Middle frontal gyrus (tissue), 1 donor: ENCODE results near the gene KLF6.

Source experiments
- DNase-seq: peaks from one replicate; pipeline ENCODE4 v3.0.0-alpha.2; 2015; ENCODE audit warnings: low spot score; ENCODE audit errors: extremely low spot score

KLF6 gene

DNA sequence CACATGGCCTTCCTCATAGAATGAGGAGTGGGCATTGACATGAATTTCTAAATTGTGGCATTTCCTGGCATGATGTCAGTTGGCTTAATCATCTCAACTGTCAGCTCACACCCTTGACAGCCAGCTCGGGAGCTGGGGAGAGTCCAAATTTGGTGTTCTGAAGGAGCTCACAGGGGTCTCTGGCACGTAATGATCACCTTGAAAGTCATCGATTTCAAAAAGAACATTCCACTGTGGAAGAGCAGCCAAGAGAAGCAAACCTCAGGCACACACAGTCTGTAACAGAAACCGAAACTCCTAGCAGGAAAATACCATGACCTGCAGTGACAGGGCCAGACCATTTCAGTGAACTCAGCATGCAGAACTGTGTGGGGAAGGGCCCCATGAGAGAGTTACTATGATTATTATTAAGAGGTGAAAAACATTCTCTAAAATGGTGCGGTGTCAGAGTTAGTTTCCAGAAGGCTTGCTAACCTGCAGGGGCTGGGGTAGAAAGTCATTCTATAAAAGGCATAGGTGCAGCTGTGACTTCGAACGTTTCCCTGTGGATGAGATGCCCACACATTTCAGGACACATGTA is 26.4 kb upstream of the KLF6 start:
- DNase-seq: no peak

DNA sequence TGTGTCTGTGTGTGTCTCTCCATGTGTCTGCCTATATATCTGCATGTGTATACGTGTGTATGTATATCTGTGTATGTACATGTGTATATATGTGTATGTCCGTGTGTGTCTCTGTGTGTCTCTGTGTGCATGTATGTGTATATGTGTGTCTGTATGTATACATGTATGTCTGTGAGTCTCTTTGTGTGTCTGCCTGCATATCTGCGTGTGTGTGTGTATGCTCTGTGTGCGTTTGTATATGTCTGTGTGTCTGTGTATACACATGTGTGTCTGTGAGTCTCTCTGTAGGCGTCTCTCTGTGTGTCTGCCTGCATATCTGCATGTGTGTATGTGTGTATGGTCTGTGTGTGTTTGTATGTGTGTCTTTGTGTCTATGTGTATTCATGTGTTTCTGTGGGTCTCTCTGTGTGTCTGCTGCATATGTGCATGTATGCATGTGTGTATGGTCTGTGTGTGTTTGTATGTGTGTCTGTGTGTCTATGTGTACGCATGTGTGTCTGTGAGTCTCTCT is 23.7 kb upstream of the KLF6 start:
- DNase-seq: no peak

DNA sequence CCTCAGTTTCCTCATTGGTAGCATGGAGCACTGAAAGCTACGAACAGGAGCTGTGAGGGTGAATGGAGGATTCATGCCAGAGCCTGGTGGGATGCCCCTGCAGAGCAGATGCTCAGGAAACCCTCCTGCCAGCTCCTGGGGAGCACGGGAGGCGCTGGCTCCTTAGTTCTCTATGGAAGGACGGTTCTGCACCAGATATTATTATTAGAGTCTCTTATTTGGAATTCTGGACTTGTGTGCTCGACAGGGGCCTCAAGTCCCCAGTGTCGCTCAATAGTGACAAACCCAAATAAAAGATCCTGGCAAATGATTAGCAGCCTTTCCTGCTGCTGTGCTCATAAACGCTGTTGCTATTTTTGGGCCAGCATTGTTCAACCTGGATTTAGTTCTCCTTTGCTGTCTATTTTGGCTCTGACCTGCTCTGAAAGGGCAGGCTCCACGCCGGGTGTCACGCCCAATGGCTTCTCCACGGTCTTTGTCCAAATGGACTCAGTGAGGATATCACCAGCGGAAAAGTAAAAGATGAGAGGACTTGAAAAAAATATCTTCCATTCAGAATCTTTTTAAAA is 23.0 kb upstream of the KLF6 start:
- DNase-seq: no peak

DNA sequence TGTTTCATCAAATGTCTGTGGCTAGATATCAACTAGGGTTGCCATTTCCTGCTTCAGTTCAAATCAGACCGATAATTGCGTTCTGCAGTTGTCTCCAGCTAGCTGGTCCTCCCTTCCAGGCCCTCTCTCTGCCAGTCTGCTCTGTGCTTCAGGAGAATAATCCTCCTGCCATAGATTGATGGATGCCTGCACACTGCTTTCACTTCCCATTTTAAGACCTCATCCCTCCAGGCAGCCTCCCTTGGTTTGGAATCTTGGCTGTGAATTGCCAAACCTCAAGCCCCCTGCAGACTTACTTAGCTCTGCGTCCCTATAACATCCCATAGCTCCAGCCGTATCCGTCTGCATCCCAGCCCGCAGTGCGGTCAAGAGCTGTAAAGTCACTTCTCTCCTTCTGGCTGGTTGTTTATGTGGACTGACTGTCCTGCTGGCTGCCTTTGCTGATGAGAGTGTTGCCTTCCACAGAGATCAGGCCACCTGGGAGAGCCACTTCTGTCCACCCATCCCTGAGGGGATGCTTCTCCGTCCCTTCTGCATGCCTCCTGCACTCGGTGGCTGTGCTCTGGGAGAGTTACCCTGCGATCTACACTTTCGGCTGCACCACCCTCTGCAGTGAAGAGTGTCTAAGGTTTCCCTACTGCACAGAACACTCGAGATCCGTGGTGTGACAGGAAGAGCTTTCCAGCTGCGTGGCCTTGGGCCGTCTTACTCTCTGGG is 22.4 kb upstream of the KLF6 start:
- no peak for DNase-seq

DNA sequence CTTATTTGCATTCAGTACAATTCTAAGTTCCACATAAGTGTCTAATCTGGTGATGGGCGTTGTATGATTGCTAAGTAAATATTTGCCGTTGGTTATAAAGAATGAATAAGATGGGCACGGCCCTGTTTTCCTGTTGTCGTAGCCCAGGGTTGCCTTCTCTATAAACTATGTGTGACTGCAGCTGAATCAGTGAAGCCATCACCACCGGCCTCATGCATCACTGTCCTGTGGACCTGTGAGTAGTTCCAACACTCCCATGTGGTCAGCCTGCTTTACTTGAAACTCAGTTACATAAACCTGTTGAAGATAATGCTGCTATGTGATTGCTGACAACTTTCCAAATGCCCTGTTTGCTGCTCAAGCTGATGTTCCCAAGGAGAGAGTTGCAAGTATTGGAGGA is 21.6 kb upstream of the KLF6 start:
- DNase-seq: no peak

DNA sequence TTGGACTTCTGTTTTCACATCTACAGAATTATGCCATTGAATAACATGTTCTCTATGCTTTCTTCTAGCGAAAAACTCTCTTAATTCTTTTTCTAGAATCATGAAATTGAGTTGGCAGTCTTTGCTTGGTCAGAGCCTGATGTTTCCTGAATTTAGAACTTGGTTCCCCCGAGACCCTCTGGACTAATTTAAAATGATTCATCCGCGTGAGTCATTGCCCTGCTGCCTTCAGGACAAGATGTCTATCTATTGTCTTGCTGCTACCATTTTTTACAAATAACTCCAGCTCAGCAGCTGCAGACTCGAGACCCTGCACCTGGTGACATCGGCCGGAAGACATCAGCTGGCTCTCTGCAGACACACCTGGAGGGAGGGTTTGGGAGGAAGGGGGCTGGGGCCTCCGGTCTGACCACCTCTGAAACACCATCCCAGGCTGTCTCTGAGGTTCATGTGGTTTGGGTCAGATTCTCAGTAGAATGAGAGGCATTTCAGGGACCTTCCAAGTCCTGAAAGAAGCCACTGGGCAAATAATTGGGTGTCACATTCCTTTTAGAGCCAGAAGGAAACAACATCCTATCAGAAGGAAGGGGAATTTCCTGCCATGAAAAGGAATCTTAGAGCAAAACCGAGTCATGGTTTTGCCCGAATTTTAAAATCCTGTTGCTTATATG is 20.9 kb upstream of the KLF6 start:
- no peak for DNase-seq

DNA sequence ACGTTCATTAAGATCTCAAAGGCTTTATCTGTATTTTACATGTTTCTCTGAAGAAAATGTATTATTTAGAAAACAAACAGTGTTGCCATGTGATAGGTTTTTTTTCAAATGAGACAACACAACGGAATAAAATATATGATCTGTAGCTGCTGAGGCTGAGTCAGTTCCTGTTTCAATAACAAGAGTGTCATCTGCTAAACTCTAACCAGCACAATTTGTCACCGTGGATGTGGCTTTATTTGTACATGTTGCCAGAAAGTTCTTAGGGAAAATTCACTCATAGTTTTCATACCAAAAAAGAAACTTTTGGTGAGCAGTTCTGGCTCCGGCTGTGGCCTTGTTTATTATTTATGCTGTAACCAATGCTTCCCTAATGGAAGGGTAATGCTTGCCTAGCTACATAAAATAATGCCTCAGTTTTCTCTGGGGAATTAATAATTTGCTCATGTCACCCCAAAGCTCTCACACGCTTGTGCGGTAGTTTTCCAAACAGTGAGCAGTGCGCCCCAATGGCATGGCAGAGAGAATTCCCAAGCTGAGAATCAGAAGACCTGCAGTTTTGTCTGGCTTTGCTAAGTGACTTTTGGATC is 20.3 kb upstream of the KLF6 start:
- DNase-seq: no peak

DNA sequence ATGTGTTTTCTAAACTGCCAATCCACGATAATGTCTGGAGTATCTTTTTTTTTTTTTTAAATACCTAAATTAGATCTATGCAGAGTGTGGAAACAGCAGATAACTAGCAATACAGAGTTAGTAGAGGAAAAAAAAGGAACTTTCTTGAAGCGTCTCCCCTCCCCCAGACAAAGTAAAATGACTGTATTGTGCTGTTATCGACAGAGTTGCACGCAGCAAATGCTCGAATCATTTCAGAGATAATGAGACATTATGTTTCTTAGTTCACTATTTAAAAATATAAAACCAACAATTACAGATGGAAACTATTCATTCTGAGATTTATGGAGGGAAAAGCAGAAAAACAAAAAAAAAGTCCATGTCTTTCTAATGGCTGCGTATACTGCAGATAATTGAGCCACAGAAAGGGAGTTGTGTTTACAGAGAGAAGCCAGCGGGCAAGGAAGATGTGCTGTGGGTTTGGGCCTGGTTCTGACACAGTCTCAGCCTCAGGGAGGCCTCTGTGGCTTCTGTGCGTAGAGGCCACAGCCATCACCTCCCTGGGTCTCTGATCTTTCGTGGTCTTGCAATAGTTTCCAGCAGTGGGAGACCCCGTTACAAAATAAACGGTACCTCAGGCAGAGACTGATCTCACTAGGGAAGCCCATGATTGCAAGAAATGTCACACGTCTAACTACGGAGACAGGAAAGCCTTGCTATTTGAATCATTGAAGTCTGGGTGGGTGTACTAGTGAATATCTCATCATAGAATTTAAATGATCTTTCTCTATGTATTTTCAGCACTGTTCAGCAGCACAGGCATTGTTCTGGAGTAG is 19.1 kb upstream of the KLF6 start:
- no peak for DNase-seq

DNA sequence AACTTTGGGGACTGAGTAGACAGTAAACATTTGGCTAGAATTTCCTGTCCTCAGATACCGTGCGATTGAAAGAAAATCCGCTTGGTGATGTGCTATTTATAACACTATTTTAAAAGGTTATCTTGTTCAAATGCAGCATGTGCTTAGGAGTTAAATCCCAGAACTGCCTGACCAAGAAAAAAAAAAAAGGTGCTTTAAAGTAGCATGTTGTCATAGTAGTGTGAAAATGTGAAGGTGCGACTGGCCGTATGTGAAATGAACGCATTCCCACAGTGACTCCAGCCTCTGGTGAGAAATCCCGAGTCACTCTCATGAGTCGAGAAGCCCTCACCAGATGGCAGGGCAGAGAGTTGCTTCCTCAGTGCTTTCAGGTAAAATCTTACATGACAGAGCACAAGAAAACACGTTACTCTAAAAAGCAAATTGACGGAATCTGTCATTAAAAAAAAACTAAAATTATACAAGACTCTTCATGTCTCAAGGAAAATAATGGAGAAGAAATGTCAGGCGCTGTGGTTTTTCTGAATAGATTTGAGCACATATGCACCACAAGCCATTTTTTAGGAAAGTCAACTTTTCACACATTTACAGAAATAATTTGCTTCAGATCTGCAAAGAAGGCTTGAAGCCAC is 18.4 kb upstream of the KLF6 start:
- DNase-seq: no peak

DNA sequence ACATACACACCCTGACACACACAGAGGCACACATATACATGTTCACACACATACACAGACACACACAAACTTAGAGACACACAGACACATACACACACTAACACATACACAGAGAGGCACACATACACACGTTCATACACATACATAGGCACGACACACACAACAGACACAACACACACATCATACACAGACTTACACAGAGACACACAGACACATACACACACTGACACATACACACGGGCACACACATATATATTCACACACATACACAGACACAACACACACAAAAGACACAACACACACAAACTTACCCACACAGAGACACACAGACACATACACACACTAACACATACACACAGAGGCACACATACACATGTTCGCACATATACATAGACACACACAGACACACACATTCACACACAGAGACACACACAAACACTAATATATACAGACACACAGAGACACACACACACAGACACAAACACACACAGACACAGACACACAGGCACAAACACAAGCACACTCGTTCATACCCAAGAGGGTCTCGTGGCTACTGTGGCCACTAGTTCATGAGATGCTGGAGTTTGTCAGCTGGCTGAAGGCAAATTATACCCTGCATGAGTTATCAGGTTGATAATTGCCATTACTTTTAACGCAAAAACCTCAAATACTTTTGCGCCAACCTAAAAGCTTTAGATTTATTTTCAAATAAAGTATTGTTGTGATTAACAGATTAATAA is 17.7 kb upstream of the KLF6 start:
- DNase-seq: no peak

DNA sequence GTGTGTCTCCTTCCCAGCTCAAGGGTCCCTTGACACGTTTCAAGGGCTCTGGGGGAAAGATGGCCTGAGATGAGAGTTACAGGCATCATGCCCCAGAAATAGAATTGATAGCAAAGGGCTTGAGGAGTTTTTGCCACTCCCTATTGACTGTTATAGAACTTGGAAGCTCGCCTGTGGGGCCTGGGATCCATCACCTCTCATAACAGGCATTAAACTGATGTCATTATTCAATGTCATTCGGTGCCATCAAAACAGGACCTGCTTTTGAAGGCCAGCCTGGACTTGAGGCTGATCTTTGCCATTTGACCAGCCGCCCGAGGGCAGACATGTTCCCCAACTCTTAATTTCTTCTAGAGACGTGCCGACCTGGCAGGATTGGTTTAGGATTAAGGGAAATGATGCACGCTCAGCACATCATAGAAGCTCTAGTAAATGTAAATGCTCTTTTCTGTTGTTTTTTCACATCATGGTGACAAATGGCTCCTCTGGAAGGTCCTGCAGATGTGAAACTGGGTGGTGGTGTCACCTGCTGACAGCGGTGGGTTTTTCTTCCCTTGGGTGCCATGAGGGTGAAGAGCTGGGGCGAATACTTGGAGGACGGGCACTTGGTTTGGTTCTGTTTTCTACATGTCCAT is 16.7 kb upstream of the KLF6 start:
- no peak for DNase-seq

DNA sequence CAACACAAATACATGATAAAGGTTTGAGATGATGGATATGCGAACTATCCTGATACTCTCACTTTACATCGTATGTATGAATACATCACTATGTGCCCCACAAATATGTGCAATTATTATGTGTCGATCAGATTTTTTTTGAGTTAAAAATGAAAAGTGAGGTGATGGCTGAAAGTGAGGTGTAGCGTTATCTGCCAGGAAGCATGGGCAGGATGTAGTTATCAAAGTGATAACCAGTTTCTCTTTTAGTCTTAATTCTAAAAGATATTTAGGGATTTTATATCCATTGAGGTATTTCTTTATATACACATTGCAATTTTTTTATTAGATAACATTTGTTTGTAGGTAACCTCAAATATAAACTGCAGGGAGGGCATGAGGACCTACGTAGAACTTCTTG is 15.6 kb upstream of the KLF6 start:
- DNase-seq: no peak

DNA sequence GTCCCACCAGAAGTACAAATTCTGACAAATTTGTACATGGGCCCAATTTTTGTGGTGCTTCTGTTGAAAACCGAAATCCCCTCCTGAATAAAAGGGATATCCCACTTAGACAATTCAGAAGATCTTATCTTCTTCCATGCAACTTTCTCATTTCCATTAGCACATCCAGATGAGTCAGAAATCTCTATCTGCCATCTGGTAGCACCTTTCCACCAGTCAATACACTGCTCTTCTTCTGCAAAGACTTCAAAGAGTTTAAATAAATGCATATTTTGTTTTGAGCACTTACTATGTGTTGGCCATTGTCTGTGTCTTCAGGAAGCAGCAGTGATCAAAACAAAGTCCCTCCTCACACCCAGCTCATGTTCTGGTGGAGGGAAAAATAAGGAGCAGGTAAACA is 12.7 kb upstream of the KLF6 start:
- no peak for DNase-seq

DNA sequence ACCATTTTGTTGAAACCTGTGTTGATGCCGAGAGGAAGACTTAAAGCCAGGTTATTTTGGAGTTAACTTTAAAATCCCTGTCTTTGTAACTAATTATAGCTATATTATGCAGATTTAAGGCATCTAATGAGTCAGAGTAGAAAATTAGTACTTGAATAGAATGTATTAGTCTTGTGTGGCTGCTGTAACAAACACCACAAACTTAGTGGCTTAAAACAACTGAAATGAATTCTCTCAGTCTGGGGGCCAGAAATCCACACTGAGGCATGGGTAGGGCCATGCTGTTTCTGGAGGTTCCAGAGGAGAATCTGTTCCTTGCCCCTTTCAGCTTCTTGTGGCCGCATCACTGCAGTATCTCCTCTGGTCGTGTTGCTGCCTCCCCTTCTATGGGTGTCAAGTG is 8.5 kb upstream of the KLF6 start:
- no peak for DNase-seq

DNA sequence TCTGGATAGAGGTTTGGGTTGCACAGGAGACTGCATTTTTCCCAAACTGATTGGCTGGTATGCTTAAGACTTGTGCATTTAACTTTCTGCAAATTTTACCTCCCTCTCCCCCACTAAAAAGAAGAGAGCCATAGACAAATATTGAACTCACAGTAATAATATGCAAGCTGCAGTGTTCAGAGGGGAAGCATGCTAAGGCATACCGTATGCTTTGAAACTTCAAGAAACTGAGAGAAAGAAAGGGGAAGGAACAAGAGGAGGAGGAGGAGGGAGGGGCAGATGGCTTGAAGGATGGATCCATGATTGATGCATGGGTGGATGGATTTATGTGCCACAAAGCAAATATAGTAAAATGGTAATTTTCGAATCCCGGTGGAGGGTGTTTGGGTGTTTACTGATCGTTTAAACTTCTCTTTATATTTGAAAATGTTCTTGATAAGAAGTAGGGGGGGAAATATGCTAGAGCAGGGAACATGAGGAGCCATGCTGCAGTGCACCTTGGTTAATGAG is 7.8 kb upstream of the KLF6 start:
- no peak for DNase-seq

DNA sequence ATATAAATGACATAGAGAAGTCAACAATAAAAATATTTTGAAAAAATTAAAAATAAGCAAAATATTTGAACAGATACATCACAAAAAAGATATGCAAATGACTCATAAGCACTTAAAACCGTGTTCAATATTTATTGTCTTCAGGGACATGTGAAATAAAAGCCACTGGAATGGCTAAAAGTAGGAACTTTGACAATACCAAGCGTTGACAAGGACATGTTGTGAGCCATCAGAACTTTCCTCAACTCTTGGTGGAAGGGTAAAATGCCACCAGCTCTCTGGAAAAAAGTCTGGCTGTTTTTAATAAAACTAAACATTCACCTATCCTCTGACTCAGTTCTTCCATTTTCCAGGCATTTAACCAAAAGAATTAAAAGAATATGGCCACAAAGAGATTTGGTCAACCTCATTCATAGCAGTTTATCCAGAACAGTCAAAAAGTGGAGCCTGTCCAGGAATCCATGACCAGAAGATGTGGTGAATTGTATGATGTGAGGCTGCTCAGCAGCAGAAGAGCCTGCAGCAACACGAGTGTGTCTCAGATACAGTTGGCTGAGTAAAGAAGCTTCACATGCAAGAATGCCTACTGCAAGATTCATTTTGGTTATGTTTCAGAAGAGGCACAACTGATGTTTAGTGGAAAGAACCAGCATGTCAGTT is 7.1 kb upstream of the KLF6 start:
- DNase-seq: no peak

DNA sequence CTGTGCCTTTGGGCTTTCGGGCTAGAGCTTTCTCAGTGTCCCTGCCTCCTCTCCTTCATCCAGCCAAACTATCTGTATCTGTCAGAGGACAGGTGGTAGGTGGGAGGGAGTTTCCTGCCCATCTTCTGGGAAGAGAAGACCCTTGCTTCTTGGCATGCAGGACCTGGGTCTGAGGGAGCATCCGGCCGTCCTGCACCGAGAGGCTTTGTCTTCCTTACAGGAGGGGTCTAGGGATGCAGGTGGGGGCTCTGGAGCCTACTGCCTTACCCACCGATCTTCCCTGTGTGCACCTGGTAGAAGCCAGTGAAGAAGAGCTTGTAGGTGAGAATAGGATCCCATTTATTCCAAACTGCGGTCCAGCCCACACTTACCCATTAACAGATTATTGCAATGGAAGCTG is 5.8 kb upstream of the KLF6 start:
- DNase-seq: no peak

DNA sequence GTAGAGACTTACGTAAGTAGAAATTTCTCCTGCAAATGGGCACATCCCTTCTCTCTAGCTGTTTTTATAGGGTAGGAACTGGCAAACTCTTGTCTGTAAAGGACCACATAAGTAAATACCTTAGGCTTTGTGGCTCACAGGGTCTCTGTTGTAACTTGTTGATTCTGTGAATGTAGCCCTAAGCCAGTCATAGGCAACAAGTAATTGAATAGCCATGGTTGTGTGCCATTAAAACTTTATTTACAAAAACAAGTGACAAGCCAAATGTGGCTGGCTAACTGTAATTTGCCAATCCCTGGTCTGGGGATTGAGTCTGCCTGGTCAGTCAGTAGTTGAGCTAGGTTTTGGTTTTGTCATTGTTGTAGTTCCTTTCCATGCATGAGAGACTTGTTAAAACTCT is 5.3 kb upstream of the KLF6 start:
- no peak for DNase-seq

DNA sequence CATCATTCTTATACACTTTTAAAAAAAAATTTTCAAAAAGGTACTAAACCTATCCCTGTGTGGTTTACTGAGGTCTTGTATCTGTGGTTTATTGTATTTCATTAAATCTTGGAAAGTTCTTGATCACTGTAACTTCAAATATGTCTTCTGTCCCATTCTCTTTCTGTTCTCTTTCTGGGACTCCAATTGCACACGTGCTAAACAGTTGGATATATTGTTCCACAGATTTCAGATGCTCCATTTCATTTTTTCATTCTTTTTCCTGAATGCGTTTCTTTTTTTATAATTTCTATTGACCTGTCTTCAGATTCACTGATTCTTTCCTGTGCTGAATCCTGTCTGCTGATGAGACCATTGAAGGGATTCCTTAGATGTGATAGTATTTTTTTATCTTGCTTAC is 4.6 kb upstream of the KLF6 start:
- no peak for DNase-seq
